HepG2 (cell line): ENCODE measurements around the gene TRPT1. TPM values are rescaled to one million over a fixed set of nuclear protein-coding genes. Genes with fewer than 3 reads are reported as not detected.

ENCODE experiments used
- ATAC-seq: fragments of 200-7000 bp; cut with Tn5 transposase; 3 replicates; pipeline ENCODE4 v1.9.1; 2020; ENCODE audit warnings: mild to moderate bottlenecking, moderate library complexity
- BruUV-seq: library from RNA; stranded (reverse); fragments of 400-500 nt; replicated peaks from 2 replicates; lab custom pipeline; 2021; lab: Mats Ljungman, UMichigan
- CTCF ChIA-PET: fragments of 300-600 bp; formaldehyde crosslinking; extraction: SDS; loops from one replicate; lab custom pipeline; 2021; ENCODE audit warnings: low total read pairs, inconsistent platforms, low intra/inter-chr PET ratio; lab: Yijun Ruan, JAX
- POLR2A ChIA-PET: fragments of 350-600 bp; sonication (Branson Sonifier 250); formaldehyde crosslinking; loops from one replicate; lab custom pipeline; 2020; ENCODE audit warnings: antibody characterized with exemption, inconsistent platforms; lab: Yijun Ruan, JAX
- DNase-seq: peaks from one replicate; pipeline ENCODE4 v3.0.0-alpha.2; 2015; ENCODE audit warnings: low spot score
- FAIRE-seq: peaks from 3 replicates; lab custom pipeline; 2011; peaks lifted over from hg19 to GRCh38; lab: Jason Lieb, UNC
- H2AFZ ChIP-seq: one replicate; pipeline ENCODE4 v1.6.1; 2011; ENCODE audit warnings: low read length, inconsistent platforms
- H3K27ac ChIP-seq: fragments of 300-600 bp; 3 replicates; pipeline ENCODE4 v1.8.0; 2011; ENCODE audit warnings: mixed run types, mild to moderate bottlenecking, mixed read lengths, low read length, inconsistent platforms; ENCODE audit not compliant: insufficient read depth; ENCODE audit errors: extremely low read length
- H3K27me3 ChIP-seq, 2 experiments: fragments of 200-600 bp in 1 of 2; 2 replicates in 1 of 2; 3 replicates in 1 of 2; pipeline versions ENCODE4 v1.6.0 to v1.8.0; 2011; ENCODE audit warnings: low read length in 2 of 2, mild to moderate bottlenecking in 2 of 2, moderate library complexity in 2 of 2, inconsistent platforms in 1 of 2; ENCODE audit not compliant: insufficient read depth in 2 of 2, control insufficient read depth in 1 of 2
- H3K36me3 ChIP-seq, 2 experiments: fragments of 200-600 bp in 1 of 2; replicated peaks in 1 of 2; 2 replicates in 1 of 2; 3 replicates in 1 of 2; pipeline versions ENCODE4 v1.5.1 to v1.8.0; 2011; ENCODE audit warnings: low read length in 2 of 2, inconsistent platforms in 1 of 2; ENCODE audit not compliant: insufficient read depth in 2 of 2, control insufficient read depth in 1 of 2
- H3K4me1 ChIP-seq: 2 replicates; pipeline ENCODE4 v1.5.1; 2012; ENCODE audit warnings: low read length, inconsistent platforms; ENCODE audit not compliant: insufficient read depth
- H3K4me2 ChIP-seq: 2 replicates; pipeline ENCODE4 v1.6.0; 2011; ENCODE audit warnings: low read depth, low read length, inconsistent platforms
- H3K4me3 ChIP-seq, 3 experiments: fragments of 200-600 bp in 1 of 3; sonication (generic), shearing (Covaris generic) in 1 of 3; replicated peaks in 1 of 3; 2 replicates each; pipeline ENCODE4 v1.5.1; 2011 to 2016; ENCODE audit warnings: low read length in 3 of 3, inconsistent platforms in 2 of 3, low read depth in 2 of 3, mild to moderate bottlenecking in 2 of 3, control low read depth in 1 of 3, mixed read lengths in 1 of 3; ENCODE audit not compliant: insufficient read depth in 1 of 3
- H3K79me2 ChIP-seq: one replicate; pipeline ENCODE4 v1.6.1; 2011; ENCODE audit warnings: low read length, inconsistent platforms; ENCODE audit not compliant: insufficient read depth
- H3K9ac ChIP-seq: 2 replicates; pipeline ENCODE4 v1.6.0; 2011; ENCODE audit warnings: mild to moderate bottlenecking, low read depth, low read length, inconsistent platforms; ENCODE audit not compliant: insufficient read depth
- H3K9me3 ChIP-seq: 2 replicates; pipeline ENCODE4 v1.5.1; 2012; ENCODE audit warnings: mild to moderate bottlenecking, low read length
- H4K20me1 ChIP-seq: 2 replicates; pipeline ENCODE4 v1.6.0; 2011; ENCODE audit warnings: inconsistent platforms, mild to moderate bottlenecking, low read length, moderate library complexity; ENCODE audit not compliant: insufficient read depth
- CEBPB ChIP-seq: IDR thresholded peaks from 2 replicates; pipeline ENCODE4 v1.6.1; 2011; ENCODE audit warnings: low read depth, low read length, improper control_type of control experiment, borderline replicate concordance
- FOXA1 ChIP-seq, 2 experiments: fragments of 450-650 bp in 1 of 2; sonication (generic) in 1 of 2; formaldehyde crosslinking in 1 of 2; IDR thresholded peaks; 2 replicates each; pipeline versions ENCODE4 v1.4.0 to v1.6.1; 2016 to 2020; ENCODE audit warnings: missing genetic modification reagents in 1 of 2
- KIAA2018 ChIP-seq: sonication (generic); formaldehyde crosslinking; IDR thresholded peaks from 2 replicates; pipeline ENCODE4 v1.5.0; 2020; ENCODE audit warnings: mild to moderate bottlenecking, missing genetic modification reagents, borderline replicate concordance
- MAF1 ChIP-seq: sonication (generic); formaldehyde crosslinking; IDR thresholded peaks from 2 replicates; pipeline ENCODE4 v1.5.0; 2020; ENCODE audit warnings: missing genetic modification reagents, borderline replicate concordance
- ZMYM3 ChIP-seq: sonication (generic); formaldehyde crosslinking; IDR thresholded peaks from 2 replicates; pipeline ENCODE4 v1.5.1; 2020; ENCODE audit warnings: mild to moderate bottlenecking, missing genetic modification reagents
- ZNF234 ChIP-seq: sonication (generic); formaldehyde crosslinking; conservative IDR thresholded peaks from 2 replicates; pipeline ENCODE4 v1.5.1; 2020; ENCODE audit warnings: mild to moderate bottlenecking, missing genetic modification reagents
- WGBS: methylation state at CpG from one replicate; pipeline ENCODE4 v1.1.6; 2017; ENCODE audit warnings: low lambda C conversion rate; 5-methylcytosine and 5-hydroxymethylcytosine counted together
- in situ Hi-C: cut with HindIII; loops from 2 replicates; pipeline ENCODE4 v1.10.0; 2017; ENCODE audit warnings: low pct_unique_long_range_greater_than_20kb; ENCODE audit not compliant: extremely low pct_ligation_motif_present
- intact Hi-C: fragments of 100-400 bp; cut with micrococcal nuclease; formaldehyde crosslinking; loops from one replicate; pipeline ENCODE4 v1.10.0; 2022; ENCODE audit not compliant: unreplicated experiment
- polyA plus RNA-seq, 8 experiments: library from polyadenylated mRNA; depleted of rRNA in 3 of 8; stranded (reverse) in 7 of 8; unstranded in 1 of 8; fragments of >200 nt; fragmentation: Illumina TruSeq in 4 of 8; extraction: Trizol in 4 of 8; gene quantifications; 2 replicates each; pipeline versions ENCODE4 v1.2.1 to v1.2.3, GENCODE V29; 2011 to 2016; ENCODE audit warnings: low read depth in 4 of 8, missing spikeins in 1 of 8, mixed read lengths in 1 of 8; ENCODE audit not compliant: insufficient read depth in 1 of 8
- total RNA-seq, 5 experiments: library from RNA; depleted of rRNA; stranded (reverse); fragments of >200 nt; fragmentation: Illumina TruSeq; extraction: Trizol; gene quantifications; 2 replicates each; pipeline ENCODE4 v1.2.3, GENCODE V29; 2016; ENCODE audit warnings: low read depth in 1 of 5
- TF ChIP-seq, protein P1 (sequence below), 2 experiments: sonication (generic) in 1 of 2; formaldehyde crosslinking in 1 of 2; IDR thresholded peaks; 2 replicates each; pipeline versions ENCODE4 v1.5.1 to v1.6.1; 2011 to 2020; ENCODE audit warnings: borderline replicate concordance in 1 of 2, low read depth in 1 of 2, low read length in 1 of 2, mild to moderate bottlenecking in 1 of 2, missing genetic modification reagents in 1 of 2, moderate library complexity in 1 of 2
- TF ChIP-seq, protein P2 (sequence below): sonication (generic); formaldehyde crosslinking; IDR thresholded peaks from 2 replicates; pipeline ENCODE4 v1.4.0; 2020; ENCODE audit warnings: mild to moderate bottlenecking, missing genetic modification reagents

TRPT1 gene
- total and polyA plus RNA-seq, 2 of the 13 experiments (the other 11 are each of a cell fraction or from before 2014, with no cell fraction given), result 24.8 to 40.7 TPM

DNA sequence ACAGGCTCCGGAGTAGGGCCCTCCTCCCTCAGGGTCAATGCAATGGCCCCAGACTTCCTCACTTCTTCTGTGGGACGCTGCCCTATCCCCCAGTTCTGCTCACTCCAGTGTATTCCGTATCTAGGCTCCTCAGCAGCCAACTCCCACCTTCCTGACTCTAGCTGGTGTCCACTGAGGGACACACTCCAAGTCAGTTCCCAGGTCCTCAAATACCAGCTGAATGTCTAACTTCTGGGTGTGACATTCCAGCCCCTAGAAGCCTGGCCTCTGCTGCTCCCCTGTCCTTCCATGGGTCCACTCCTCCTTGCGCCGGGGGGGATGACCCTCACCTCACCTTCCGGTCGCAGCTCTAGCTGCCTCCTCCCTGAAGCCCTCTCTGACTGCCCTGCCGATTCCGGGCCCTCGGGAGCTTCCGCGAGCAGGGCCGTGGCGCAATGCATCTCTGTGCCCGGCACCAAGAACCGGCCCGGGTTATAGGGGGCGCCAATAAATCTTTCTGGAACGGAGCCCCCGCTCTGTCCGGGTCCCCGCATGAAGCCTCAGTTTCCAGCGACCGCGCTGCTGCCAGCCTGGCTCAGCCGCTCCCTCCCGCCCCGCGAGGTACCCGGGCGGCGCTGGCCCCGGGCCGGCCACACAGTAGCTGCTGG lies 43.0 kb upstream of the TRPT1 start:
- POLR2A ChIA-PET, result interaction anchor here (0.7 to 5.9 kb wide), 17 partner anchors 9 to 103 kb away, joined by 3 to 113 read pairs (median 5); partner anchors contain the start of genes ESRRA, FERMT3, FKBP2 and MACROD1
- BruUV-seq, result no TSS peak
- intact Hi-C loops, result loop anchor here (2.0 kb wide), 1 partner anchor 18 kb away; the partner anchor contains the start of gene PLCB3
- TF ChIP-seq, protein P1, sequence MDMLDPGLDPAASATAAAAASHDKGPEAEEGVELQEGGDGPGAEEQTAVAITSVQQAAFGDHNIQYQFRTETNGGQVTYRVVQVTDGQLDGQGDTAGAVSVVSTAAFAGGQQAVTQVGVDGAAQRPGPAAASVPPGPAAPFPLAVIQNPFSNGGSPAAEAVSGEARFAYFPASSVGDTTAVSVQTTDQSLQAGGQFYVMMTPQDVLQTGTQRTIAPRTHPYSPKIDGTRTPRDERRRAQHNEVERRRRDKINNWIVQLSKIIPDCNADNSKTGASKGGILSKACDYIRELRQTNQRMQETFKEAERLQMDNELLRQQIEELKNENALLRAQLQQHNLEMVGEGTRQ (IDR thresholded peaks at IDR 0.05; ENCODE audit: low read depth, low read length), result no peak
- TF ChIP-seq, protein P1 (CRISPR knock-in tag; IDR thresholded peaks at IDR 0.05; ENCODE audit: borderline replicate concordance), result no peak
- TF ChIP-seq KIAA2018 (CRISPR knock-in tag), result 0 out of 2 replicates have a peak, but pooled peaks have one; percentile 33
- TF ChIP-seq MAF1 (CRISPR knock-in tag), result peak; percentile 14
- 0 out of 2 replicates have a peak, but pooled peaks have one; percentile 23 for TF ChIP-seq CEBPB
- no peak for TF ChIP-seq FOXA1 (IDR thresholded peaks at IDR 0.05)
- no peak for TF ChIP-seq FOXA1 (CRISPR knock-in tag; IDR thresholded peaks at IDR 0.05)
- peak; percentile 95 for TF ChIP-seq ZMYM3 (CRISPR knock-in tag)
- TF ChIP-seq, protein P2, sequence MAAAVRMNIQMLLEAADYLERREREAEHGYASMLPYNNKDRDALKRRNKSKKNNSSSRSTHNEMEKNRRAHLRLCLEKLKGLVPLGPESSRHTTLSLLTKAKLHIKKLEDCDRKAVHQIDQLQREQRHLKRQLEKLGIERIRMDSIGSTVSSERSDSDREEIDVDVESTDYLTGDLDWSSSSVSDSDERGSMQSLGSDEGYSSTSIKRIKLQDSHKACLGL (CRISPR knock-in tag), result 0 out of 2 replicates have a peak, but pooled peaks have one; percentile 39
- TF ChIP-seq ZNF234 (CRISPR knock-in tag), result 0 out of 2 replicates have a peak, but pooled peaks have one; percentile 19

More for the DNA sequence above, 43.0 kb upstream of the TRPT1 start:
- peak overlapping the region; percentile 95 for H3K4me2 ChIP-seq
- CTCF ChIA-PET, result no interaction called here
- FAIRE-seq (peak; percentile 53), DNase-seq (peak; percentile 33), ATAC-seq (peak; percentile 17)
- WGBS, result 3% methylated on average over 16 of the region's 34 CpGs
- peaks cover 38% of the 10 kb centered on the region for H3K4me1 ChIP-seq
- H3K27ac ChIP-seq, result peak overlapping the region; percentile 78
- H3K4me3 ChIP-seq, result peak overlapping the region; percentile 71 to 89 (median 86)
- H3K79me2 ChIP-seq, result peaks cover 14% of the 10 kb centered on the region
- H4K20me1 ChIP-seq, result no peaks in the 10 kb centered on the region
- in situ Hi-C loops, result no loop called here
- no peaks in the 10 kb centered on the region for H3K27me3 ChIP-seq
- peak overlapping the region; percentile 75 for H3K9ac ChIP-seq
- H2AFZ ChIP-seq, result no peak overlapping the region
- no peaks in the 10 kb centered on the region; a peak in 2 of 5 replicates for H3K36me3 ChIP-seq
- no peaks in the 10 kb centered on the region for H3K9me3 ChIP-seq
